ENCODE results near the gene ARL6IP4. TPM values are rescaled to one million over a fixed set of nuclear protein-coding genes. Genes with fewer than 3 reads are reported as not detected.
"Not testable (repeated sequence)": the region's sequence is repeated elsewhere in the genome, so short reads cannot be mapped to it uniquely, and the experiment has no call there.

The ARL6IP4 gene
- total RNA-seq (2014; rRNA removed; shearing (Covaris generic); ENCODE audit: low replicate concordance): 85.1 and 210 TPM in 2 replicates

DNA sequence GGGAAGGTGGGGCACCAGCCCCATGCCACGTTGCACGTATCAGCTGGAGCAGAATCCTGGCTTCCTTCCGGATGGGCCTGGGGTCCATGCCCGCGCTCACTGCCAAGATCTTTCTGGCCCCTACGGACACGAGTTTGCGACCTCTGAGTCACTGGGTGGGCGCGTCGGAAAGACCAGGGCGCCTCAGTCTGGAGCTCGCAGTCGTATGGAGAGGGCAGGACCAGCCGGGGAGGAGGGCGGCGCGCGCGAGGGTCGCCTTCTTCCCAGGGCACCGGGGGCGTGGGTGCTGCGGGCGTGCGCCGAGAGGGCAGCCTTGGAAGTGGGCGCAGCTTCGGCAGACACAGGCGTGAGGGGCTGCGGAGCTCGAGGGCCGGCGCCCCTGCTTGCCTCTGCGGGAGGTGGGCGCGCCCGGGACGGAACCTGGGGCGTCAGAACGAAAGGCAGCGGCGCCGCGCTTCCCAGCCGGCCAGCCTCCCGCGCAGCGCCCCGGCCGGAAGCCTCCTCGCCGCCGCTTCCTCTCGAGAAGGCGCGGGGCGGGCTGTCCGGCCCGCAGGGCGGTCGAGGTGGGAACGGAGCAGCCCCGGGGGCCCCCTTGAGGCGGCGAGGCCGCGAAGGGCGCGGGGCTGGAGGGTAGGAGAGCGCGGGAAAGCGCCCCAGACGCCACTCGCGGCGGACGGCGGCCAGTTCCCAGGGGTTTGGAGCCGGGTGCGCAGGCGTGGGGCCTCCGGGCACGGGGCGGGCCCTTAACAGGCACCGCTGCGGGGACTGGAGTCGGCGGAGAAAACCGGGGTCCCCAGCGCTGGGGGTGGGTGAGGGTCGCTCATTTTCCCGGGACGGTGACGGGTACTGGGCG lies at the start of gene ARL6IP4:
Gene ARL6IP4, plus strand, starts transcription at position 499 of the 853 bp plus-strand sequence. CDS start 459 bp downstream, outside the sequence.
- peak within 1 kb of the TSS; percentile 60 for H3K27ac ChIP-seq (ENCODE audit: low read length)
- H3K27me3 ChIP-seq (ENCODE audit: low read length): no peaks in the 10 kb centered on the region
- H3K4me2 ChIP-seq (ENCODE audit: low read depth, low read length, poor library complexity, severe bottlenecking): peak within 1 kb of the TSS; percentile 80
- no peak within 1 kb of the TSS; the same call in 1 of the 2 replicates for H2AFZ ChIP-seq (ENCODE audit: low read length)
- peaks cover 13% of the 10 kb centered on the region; the same call in 1 of the 2 replicates for H3K36me3 ChIP-seq (ENCODE audit: insufficient read depth, low read length)
- H3K9me3 ChIP-seq (ENCODE audit: low read length): no peaks in the 10 kb centered on the region
- peaks cover 38% of the 10 kb centered on the region for H3K79me2 ChIP-seq (ENCODE audit: low read length)
- H3K4me1 ChIP-seq (ENCODE audit: low read length): peaks cover 45% of the 10 kb centered on the region
- H3K9me2 ChIP-seq (replicated peaks; ENCODE audit: insufficient read depth, low read length): no peaks in the 10 kb centered on the region
- peaks cover 22% of the 10 kb centered on the region for H4K20me1 ChIP-seq (ENCODE audit: insufficient read depth, low read depth, low read length)
- H3K4me3 ChIP-seq (ENCODE audit: low read length): peak within 1 kb of the TSS; percentile 70
- H3K9ac ChIP-seq (ENCODE audit: low read length): peak within 1 kb of the TSS; percentile 78
- DNase-seq: peak; percentile 88

DNA sequence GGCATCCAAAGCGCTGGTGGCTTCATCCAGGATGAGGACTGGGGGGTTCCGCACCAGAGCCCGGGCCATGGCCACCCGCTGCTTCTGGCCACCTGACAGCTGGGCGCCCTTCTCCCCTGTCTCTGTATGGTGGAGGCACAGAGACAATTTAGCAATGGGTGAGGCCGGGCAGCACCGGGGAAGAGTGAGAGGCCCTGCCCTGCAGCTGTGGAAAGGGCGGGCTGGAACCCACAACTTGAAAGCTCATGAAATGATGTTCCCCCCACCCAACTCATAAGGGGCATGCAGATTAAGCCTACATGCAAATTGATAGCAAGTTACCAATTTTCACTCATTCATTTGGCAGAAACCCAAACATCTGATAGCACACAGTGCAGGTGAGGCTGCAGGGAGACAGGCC lies 48.3 kb upstream of the ARL6IP4 start:
- no peaks in the 10 kb centered on the region for H3K9me2 ChIP-seq (replicated peaks; ENCODE audit: insufficient read depth, low read length)
- peak; percentile 46 for DNase-seq
- no peak overlapping the region for H3K4me2 ChIP-seq (ENCODE audit: low read depth, low read length, poor library complexity, severe bottlenecking)
- H4K20me1 ChIP-seq (ENCODE audit: insufficient read depth, low read depth, low read length): no peaks in the 10 kb centered on the region
- no peak overlapping the region for H3K27ac ChIP-seq (ENCODE audit: low read length)
- no peak overlapping the region for H2AFZ ChIP-seq (ENCODE audit: low read length)
- no peaks in the 10 kb centered on the region for H3K27me3 ChIP-seq (ENCODE audit: low read length)
- H3K4me1 ChIP-seq (ENCODE audit: low read length): peaks cover 8% of the 10 kb centered on the region
- no peaks in the 10 kb centered on the region for H3K79me2 ChIP-seq (ENCODE audit: low read length)
- no peaks in the 10 kb centered on the region for H3K9me3 ChIP-seq (ENCODE audit: low read length)
- H3K9ac ChIP-seq (ENCODE audit: low read length): no peak overlapping the region
- no peaks in the 10 kb centered on the region for H3K36me3 ChIP-seq (ENCODE audit: insufficient read depth, low read length)
- H3K4me3 ChIP-seq (ENCODE audit: low read length): no peak overlapping the region

DNA sequence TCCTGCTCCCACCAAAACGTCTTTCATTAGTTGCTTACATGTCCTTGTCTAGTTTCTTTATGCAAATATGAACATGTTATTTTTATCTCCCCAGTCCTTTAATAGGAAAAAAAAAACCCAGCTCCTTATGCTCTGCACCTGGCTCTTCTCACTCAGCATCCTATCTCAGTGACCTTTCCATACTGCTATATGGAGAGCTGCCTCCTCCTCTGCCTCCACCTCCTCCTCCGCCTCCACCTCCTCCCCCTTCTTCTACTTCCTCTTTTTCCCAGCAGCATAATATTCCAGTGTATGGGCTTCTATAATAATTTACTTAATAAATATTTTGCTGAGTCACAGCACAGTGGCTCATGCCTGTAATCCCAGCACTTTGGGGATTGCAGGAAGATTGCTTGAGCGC lies 45.8 kb upstream of the ARL6IP4 start:
- Histone ChIP-seq H3K4me3 (ENCODE audit: low read length) (no peak overlapping the region), H2AFZ (ENCODE audit: low read length) (no peak overlapping the region), H3K27me3 (ENCODE audit: low read length) (no peaks in the 10 kb centered on the region), H3K4me1 (ENCODE audit: low read length) (peaks cover 15% of the 10 kb centered on the region), H3K79me2 (ENCODE audit: low read length) (no peaks in the 10 kb centered on the region), H4K20me1 (ENCODE audit: insufficient read depth, low read depth, low read length) (no peaks in the 10 kb centered on the region), H3K27ac (ENCODE audit: low read length) (no peak overlapping the region), H3K36me3 (ENCODE audit: insufficient read depth, low read length) (no peaks in the 10 kb centered on the region), H3K9me2 (replicated peaks; ENCODE audit: insufficient read depth, low read length) (no peaks in the 10 kb centered on the region), H3K9ac (ENCODE audit: low read length) (no peak overlapping the region), H3K4me2 (ENCODE audit: low read depth, low read length, poor library complexity, severe bottlenecking) (no peak overlapping the region), H3K9me3 (ENCODE audit: low read length) (no peaks in the 10 kb centered on the region)
- no peak for DNase-seq

DNA sequence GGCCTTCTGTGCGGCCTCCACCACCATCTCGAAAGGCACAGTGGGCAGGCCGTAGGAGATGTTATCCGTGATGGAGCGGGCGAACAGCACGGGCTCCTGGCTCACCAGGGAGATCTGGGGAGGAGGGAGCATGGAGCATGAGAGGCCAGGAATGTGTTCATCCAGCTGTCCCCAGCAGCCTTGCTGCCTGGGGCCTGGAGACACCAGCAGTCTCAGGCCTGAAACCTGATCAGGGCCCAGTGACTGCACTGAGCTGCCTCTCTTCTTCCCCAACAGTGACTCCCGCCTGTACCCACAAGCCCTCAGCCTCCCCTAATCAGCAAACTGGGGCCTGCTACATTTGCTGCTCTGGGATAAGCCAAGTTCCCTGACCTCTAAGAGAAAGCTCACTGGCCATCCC lies 45.2 kb upstream of the ARL6IP4 start:
- no peak overlapping the region for H3K4me2 ChIP-seq (ENCODE audit: low read depth, low read length, poor library complexity, severe bottlenecking)
- H3K4me1 ChIP-seq (ENCODE audit: low read length): peaks cover 15% of the 10 kb centered on the region
- H3K9ac ChIP-seq (ENCODE audit: low read length): no peak overlapping the region

DNA sequence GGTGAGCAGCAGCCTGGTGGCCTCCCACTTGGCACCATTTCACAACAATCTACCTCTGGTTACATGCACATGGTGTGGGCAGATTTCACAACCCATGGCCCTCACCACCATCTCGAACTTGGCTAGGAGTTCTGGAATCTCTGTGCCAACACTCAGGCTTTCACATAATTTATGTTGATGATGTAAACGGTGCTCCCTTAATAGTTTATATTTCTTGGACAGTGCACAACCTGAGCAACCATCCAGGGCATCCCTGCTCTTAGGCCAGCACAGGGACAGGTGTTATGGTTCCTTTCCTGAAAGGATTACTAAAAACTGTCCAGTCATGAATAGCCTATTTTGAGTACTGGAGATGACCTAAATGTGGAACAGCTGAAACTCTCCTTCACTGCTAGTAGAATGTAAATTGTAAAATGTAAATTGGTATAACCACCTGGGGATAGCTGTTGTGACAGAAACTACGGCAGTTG lies 42.8 kb upstream of the ARL6IP4 start:
- Histone ChIP-seq H3K27ac (ENCODE audit: low read length) (no peak overlapping the region), H3K27me3 (ENCODE audit: low read length) (no peaks in the 10 kb centered on the region), H3K36me3 (ENCODE audit: insufficient read depth, low read length) (no peaks in the 10 kb centered on the region), H3K9me2 (replicated peaks; ENCODE audit: insufficient read depth, low read length) (no peaks in the 10 kb centered on the region), H3K4me3 (ENCODE audit: low read length) (no peak overlapping the region), H3K9ac (ENCODE audit: low read length) (no peak overlapping the region), H3K4me2 (ENCODE audit: low read depth, low read length, poor library complexity, severe bottlenecking) (no peak overlapping the region), H2AFZ (ENCODE audit: low read length) (no peak overlapping the region), H4K20me1 (ENCODE audit: insufficient read depth, low read depth, low read length) (no peaks in the 10 kb centered on the region), H3K9me3 (ENCODE audit: low read length) (no peaks in the 10 kb centered on the region), H3K79me2 (ENCODE audit: low read length) (no peaks in the 10 kb centered on the region), H3K4me1 (ENCODE audit: low read length) (peaks cover 6% of the 10 kb centered on the region)
- DNase-seq: peak; percentile 42

More for the DNA sequence above, 45.2 kb upstream of the ARL6IP4 start:
- no peaks in the 10 kb centered on the region for H3K9me3 ChIP-seq (ENCODE audit: low read length)
- H3K36me3 ChIP-seq (ENCODE audit: insufficient read depth, low read length): no peaks in the 10 kb centered on the region
- no peaks in the 10 kb centered on the region for H3K27me3 ChIP-seq (ENCODE audit: low read length)
- H3K27ac ChIP-seq (ENCODE audit: low read length): no peak overlapping the region
- H4K20me1 ChIP-seq (ENCODE audit: insufficient read depth, low read depth, low read length): no peaks in the 10 kb centered on the region
- H3K4me3 ChIP-seq (ENCODE audit: low read length): no peak overlapping the region
- H3K79me2 ChIP-seq (ENCODE audit: low read length): no peaks in the 10 kb centered on the region
- DNase-seq: no peak
- H3K9me2 ChIP-seq (replicated peaks; ENCODE audit: insufficient read depth, low read length): no peaks in the 10 kb centered on the region
- no peak overlapping the region for H2AFZ ChIP-seq (ENCODE audit: low read length)

DNA sequence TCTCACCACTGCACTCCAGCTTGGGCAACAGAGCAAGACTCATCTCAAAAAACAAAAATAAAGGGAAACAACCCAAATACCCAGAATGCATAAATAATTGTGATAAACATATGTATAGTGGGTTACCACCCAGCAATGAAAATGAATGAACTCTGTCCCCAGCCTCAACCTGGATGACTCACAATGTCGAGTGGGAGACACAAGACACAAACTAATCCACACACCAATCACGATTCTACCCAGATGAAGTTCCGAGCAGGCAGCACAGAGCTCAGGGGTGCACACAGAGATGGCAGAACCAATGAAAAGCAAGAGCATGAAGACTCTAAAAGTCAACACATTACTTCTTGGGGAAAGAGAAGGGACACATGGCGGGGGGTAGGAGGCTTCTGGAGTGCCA lies 41.4 kb upstream of the ARL6IP4 start:
- Histone ChIP-seq H2AFZ (ENCODE audit: low read length) (no peak overlapping the region), H3K4me2 (ENCODE audit: low read depth, low read length, poor library complexity, severe bottlenecking) (no peak overlapping the region), H4K20me1 (ENCODE audit: insufficient read depth, low read depth, low read length) (no peaks in the 10 kb centered on the region), H3K9ac (ENCODE audit: low read length) (no peak overlapping the region), H3K9me3 (ENCODE audit: low read length) (no peaks in the 10 kb centered on the region), H3K79me2 (ENCODE audit: low read length) (no peaks in the 10 kb centered on the region), H3K9me2 (replicated peaks; ENCODE audit: insufficient read depth, low read length) (no peaks in the 10 kb centered on the region), H3K27ac (ENCODE audit: low read length) (no peak overlapping the region), H3K27me3 (ENCODE audit: low read length) (no peaks in the 10 kb centered on the region), H3K4me1 (ENCODE audit: low read length) (peaks cover 6% of the 10 kb centered on the region), H3K4me3 (ENCODE audit: low read length) (no peak overlapping the region), H3K36me3 (ENCODE audit: insufficient read depth, low read length) (no peaks in the 10 kb centered on the region)
- DNase-seq: no peak

DNA sequence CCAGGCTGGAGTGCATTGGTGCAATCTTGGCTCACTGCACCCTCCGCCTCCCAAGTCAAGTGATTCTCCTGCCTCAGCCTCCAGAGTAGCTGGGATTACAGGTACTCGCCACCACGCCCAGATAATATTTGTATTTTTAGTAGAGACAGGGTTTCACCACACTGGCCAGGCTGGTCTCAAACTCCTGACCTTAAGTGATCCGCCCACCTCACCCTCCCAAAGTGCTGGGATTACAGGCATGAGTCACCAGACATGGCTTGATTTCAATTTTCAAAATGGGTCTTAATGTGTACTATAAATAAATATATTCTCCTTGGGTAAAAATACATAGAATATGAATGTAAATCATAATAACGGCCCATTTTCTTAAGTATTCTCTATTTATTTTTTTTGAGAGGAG lies 39.1 kb upstream of the ARL6IP4 start:
- H3K4me3 ChIP-seq (ENCODE audit: low read length); H3K4me2 ChIP-seq (ENCODE audit: low read depth, low read length, poor library complexity, severe bottlenecking); H4K20me1 ChIP-seq (ENCODE audit: insufficient read depth, low read depth, low read length); DNase-seq; H3K36me3 ChIP-seq (ENCODE audit: insufficient read depth, low read length); H3K9ac ChIP-seq (ENCODE audit: low read length); H2AFZ ChIP-seq (ENCODE audit: low read length); H3K9me2 ChIP-seq (replicated peaks; ENCODE audit: insufficient read depth, low read length); H3K9me3 ChIP-seq (ENCODE audit: low read length); H3K27ac ChIP-seq (ENCODE audit: low read length); H3K27me3 ChIP-seq (ENCODE audit: low read length); H3K79me2 ChIP-seq (ENCODE audit: low read length); H3K4me1 ChIP-seq (ENCODE audit: low read length): not testable (repeated sequence)

DNA sequence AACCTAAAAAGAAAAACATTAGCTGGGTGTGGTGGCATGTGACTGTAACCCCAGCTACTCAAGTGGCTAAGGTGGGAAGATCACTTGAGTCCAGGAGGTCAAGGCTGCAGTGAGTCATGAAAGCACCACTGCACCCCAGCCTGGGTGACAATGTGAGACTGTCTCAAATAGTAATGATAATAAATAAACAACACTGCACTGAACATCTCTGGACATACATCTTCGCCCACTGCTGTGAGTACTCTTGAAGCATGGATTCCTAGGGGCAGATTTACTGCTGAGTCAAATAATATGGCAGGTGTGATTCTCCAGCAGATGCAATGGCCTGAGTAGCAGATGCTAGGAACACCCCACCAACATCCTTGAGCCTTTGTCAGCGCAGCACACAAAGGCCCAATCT lies 37.8 kb upstream of the ARL6IP4 start:
- Histone ChIP-seq H3K9me2 (replicated peaks; ENCODE audit: insufficient read depth, low read length) (no peaks in the 10 kb centered on the region), H3K36me3 (ENCODE audit: insufficient read depth, low read length) (no peaks in the 10 kb centered on the region), H3K27me3 (ENCODE audit: low read length) (no peaks in the 10 kb centered on the region), H3K27ac (ENCODE audit: low read length) (no peak overlapping the region), H3K9ac (ENCODE audit: low read length) (no peak overlapping the region), H3K9me3 (ENCODE audit: low read length) (no peaks in the 10 kb centered on the region), H3K4me2 (ENCODE audit: low read depth, low read length, poor library complexity, severe bottlenecking) (no peak overlapping the region), H3K4me3 (ENCODE audit: low read length) (no peak overlapping the region), H3K79me2 (ENCODE audit: low read length) (no peaks in the 10 kb centered on the region), H3K4me1 (ENCODE audit: low read length) (peaks cover 6% of the 10 kb centered on the region), H2AFZ (ENCODE audit: low read length) (no peak overlapping the region), H4K20me1 (ENCODE audit: insufficient read depth, low read depth, low read length) (no peaks in the 10 kb centered on the region)
- DNase-seq: no peak

Data from Karpas-422 (cell line).